Measurements from ENCODE around the gene COL25A1.

GRCh38 chr4:108779958-108780357 is 522.5 kb downstream of the COL25A1 start:
- no peak for TF ChIP-seq POLR2A (IDR thresholded peaks at IDR 0.05; ENCODE audit: extremely low read depth, insufficient read length)
- TF ChIP-seq CTCF (IDR thresholded peaks at IDR 0.05; ENCODE audit: low read depth, low read length) = no peak
- TF ChIP-seq MAX (IDR thresholded peaks at IDR 0.05; ENCODE audit: low read depth, low read length) = no peak
- no peak for TF ChIP-seq MYC (IDR thresholded peaks at IDR 0.05; ENCODE audit: low read depth, low read length)

Measured in NB4 (cell line).